Breast epithelium (tissue), 4 donors: Measurements from ENCODE around the gene MBD5. TPM values are rescaled to one million over a fixed set of nuclear protein-coding genes. Genes with fewer than 3 reads are reported as not detected.

ENCODE experiments used
- DNase-seq, 2 donors: peaks; one replicate each; pipeline ENCODE4 v3.0.0-alpha.2; 2019; ENCODE audit warnings: low spot score in 2 of 2
- H3K27ac ChIP-seq, 2 donors: fragments of 200-600 bp; sonication (generic) in 1 of 2; one replicate each; pipeline ENCODE4 v1.5.1; 2016 to 2019; ENCODE audit warnings: mild to moderate bottlenecking in 1 of 2
- H3K27me3 ChIP-seq, 2 donors: fragments of 200-600 bp; sonication (generic) in 1 of 2; one replicate each; pipeline versions ENCODE4 v1.5.1 to v1.6.0; 2017 to 2019; ENCODE audit warnings: control low read depth in 1 of 2, mild to moderate bottlenecking in 1 of 2
- H3K36me3 ChIP-seq: fragments of 200-600 bp; one replicate; pipeline ENCODE4 v1.5.1; 2019
- H3K4me1 ChIP-seq, 2 donors: fragments of 200-600 bp; sonication (generic); one replicate each; pipeline ENCODE4 v1.5.1; 2016 to 2019; ENCODE audit warnings: control low read depth in 1 of 2
- H3K4me3 ChIP-seq, 3 donors: fragments of 200-600 bp; sonication (generic); 1 replicate in 2 of 3; 2 replicates in 1 of 3; pipeline ENCODE4 v1.5.1; 2016 to 2019; ENCODE audit warnings: mild to moderate bottlenecking in 3 of 3, moderate library complexity in 2 of 3
- H3K9me3 ChIP-seq, 2 donors: fragments of 200-600 bp; sonication (generic) in 1 of 2; one replicate each; pipeline ENCODE4 v1.5.1; 2016 to 2019; ENCODE audit warnings: control low read depth in 1 of 2
- POLR2A ChIP-seq: fragments of 450-650 bp; IDR thresholded peaks from one replicate; pipeline ENCODE4 v1.6.1; 2016; ENCODE audit warnings: antibody characterized with exemption, mild to moderate bottlenecking, moderate library complexity
- POLR2AphosphoS5 ChIP-seq, 3 donors: sonication (generic); formaldehyde crosslinking; IDR thresholded peaks; one replicate each; pipeline ENCODE4 v1.6.1; 2017; ENCODE audit warnings: antibody characterized with exemption in 3 of 3
- intact Hi-C: fragments of 100-400 bp; cut with DNase I; formaldehyde crosslinking; loops from one replicate; pipeline ENCODE4 v1.15.1; 2023; ENCODE audit warnings: low total_unique reads
- total RNA-seq, 3 donors: library from RNA; depleted of rRNA; stranded (reverse); fragments of >200 nt; gene quantifications; one replicate each; pipeline ENCODE4 v1.1.0, GENCODE V29; 2016
- TF ChIP-seq, protein P1 (sequence below), 3 donors: fragments of 450-650 bp; IDR thresholded peaks; one replicate each; pipeline ENCODE4 v1.5.1; 2016 to 2017; ENCODE audit warnings: antibody characterized with exemption in 3 of 3, mild to moderate bottlenecking in 3 of 3, moderate library complexity in 3 of 3

Gene MBD5
- total RNA-seq, 3 donors from 2014 or later: 24.0 to 63.8 (median 40.3) TPM

DNA sequence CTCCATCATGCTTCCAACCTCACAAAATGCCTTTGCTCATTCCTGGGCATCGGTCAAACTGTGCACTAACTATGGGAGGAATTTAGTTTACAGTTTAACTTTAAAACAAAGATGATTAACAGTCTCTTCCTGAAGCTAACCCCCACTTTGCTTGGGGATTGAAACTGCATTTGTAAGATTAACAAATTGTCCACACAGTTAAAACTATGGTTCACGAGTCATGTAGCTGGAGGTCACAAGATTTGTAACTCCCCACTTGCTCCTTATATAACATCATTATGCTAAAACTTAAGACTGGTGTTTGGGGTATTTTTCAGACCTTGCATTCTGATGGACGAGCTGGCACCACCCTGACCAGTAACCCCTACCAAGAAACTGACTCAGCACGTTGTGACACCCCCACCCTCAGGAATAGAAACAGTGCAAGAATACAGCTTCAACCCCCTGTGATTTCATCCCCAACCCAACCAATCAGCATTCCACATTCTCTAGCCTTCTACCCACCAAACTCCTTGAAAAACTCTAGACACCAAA lies 252.3 kb downstream of the MBD5 start:
- no peaks in the 10 kb centered on the region for H3K4me1 ChIP-seq
- no peak overlapping the region for H3K4me3 ChIP-seq
- no peaks in the 10 kb centered on the region for H3K36me3 ChIP-seq
- intact Hi-C loops: no loop called here
- no peak overlapping the region for H3K27ac ChIP-seq
- no peak for DNase-seq
- H3K9me3 ChIP-seq: no peaks in the 10 kb centered on the region
- no peaks in the 10 kb centered on the region for H3K27me3 ChIP-seq
- TF ChIP-seq, protein P1, sequence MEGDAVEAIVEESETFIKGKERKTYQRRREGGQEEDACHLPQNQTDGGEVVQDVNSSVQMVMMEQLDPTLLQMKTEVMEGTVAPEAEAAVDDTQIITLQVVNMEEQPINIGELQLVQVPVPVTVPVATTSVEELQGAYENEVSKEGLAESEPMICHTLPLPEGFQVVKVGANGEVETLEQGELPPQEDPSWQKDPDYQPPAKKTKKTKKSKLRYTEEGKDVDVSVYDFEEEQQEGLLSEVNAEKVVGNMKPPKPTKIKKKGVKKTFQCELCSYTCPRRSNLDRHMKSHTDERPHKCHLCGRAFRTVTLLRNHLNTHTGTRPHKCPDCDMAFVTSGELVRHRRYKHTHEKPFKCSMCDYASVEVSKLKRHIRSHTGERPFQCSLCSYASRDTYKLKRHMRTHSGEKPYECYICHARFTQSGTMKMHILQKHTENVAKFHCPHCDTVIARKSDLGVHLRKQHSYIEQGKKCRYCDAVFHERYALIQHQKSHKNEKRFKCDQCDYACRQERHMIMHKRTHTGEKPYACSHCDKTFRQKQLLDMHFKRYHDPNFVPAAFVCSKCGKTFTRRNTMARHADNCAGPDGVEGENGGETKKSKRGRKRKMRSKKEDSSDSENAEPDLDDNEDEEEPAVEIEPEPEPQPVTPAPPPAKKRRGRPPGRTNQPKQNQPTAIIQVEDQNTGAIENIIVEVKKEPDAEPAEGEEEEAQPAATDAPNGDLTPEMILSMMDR (IDR thresholded peaks at IDR 0.05): no peak
- TF ChIP-seq POLR2A (no peak), POLR2AphosphoS5 (IDR thresholded peaks at IDR 0.05) (no peak)

DNA sequence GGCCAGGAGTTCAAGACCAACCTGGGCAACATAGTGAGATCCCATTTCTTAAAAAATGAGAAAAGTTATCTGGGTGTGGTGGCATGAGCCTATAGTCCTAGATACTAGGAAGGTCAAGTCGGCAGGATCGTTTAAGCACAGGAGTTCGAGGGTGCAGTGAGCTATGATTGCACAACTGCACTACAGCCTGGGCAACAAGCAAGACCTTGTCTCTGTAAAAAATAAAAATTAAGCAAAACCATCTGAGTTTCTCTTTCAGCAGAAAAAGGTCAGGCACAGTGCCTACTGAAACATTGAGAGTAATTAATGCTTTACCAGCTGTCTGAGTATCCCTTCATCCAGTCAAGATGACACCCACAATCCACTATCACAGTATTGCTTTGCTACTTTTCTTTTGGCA lies 258.3 kb downstream of the MBD5 start:
- no peaks in the 10 kb centered on the region for H3K9me3 ChIP-seq
- intact Hi-C loops: no loop called here
- no peak overlapping the region for H3K4me3 ChIP-seq

DNA sequence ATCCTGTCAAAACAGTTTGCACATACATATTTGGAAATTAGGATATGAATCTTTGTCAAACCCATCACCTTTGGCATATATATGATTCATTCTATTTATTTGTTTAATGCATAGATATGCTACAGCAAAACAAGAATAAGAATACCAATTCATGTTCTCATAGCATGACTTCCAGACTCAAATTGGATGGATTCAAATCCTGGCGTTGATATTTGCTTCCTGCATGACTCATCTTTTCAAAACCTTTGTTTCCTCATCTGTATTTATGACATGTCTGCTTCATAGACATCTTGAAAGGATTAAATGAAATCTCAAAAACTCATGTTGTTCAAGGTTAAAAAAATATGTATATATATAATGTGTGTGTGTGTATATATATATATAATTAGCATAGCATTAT lies 261.3 kb downstream of the MBD5 start:
- Histone ChIP-seq H3K9me3 (no peaks in the 10 kb centered on the region), H3K27me3 (no peaks in the 10 kb centered on the region), H3K4me1 (no peaks in the 10 kb centered on the region), H3K36me3 (no peaks in the 10 kb centered on the region), H3K4me3 (no peak overlapping the region), H3K27ac (no peak overlapping the region)
- intact Hi-C loops: no loop called here
- TF ChIP-seq POLR2A: no peak
- TF ChIP-seq POLR2AphosphoS5 (IDR thresholded peaks at IDR 0.05): no peak
- TF ChIP-seq, protein P1 (IDR thresholded peaks at IDR 0.05): no peak
- DNase-seq: no peak

More for the DNA sequence above, 258.3 kb downstream of the MBD5 start:
- Histone ChIP-seq H3K36me3 (no peaks in the 10 kb centered on the region), H3K4me1 (no peaks in the 10 kb centered on the region), H3K27ac (no peak overlapping the region), H3K27me3 (no peaks in the 10 kb centered on the region)
- TF ChIP-seq POLR2A (no peak), POLR2AphosphoS5 (IDR thresholded peaks at IDR 0.05) (no peak)
- TF ChIP-seq, protein P1 (IDR thresholded peaks at IDR 0.05): no peak
- DNase-seq: no peak

DNA sequence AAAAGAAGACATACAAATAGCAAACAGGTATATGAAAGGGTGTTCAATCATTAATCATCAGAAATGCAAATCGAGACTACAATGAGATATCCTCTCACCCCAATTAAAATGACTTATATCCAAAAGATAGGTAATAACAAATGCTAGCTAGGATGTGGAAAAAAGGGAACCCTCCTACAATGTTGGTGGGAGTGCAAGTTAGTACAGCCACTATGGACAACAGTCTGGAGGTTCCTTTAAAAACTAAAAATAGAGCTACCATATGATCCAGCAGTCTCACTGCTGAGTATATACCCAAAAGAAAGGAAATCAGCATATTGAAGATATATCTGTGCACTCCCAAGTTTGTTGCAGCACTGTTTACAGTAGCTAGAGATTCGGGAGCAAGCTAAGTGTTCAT lies 271.5 kb downstream of the MBD5 start:
- Histone ChIP-seq H3K27me3 (no peaks in the 10 kb centered on the region), H3K36me3 (no peaks in the 10 kb centered on the region), H3K4me1 (no peaks in the 10 kb centered on the region), H3K4me3 (no peak overlapping the region), H3K9me3 (no peaks in the 10 kb centered on the region), H3K27ac (no peak overlapping the region)
- TF ChIP-seq, protein P1 (IDR thresholded peaks at IDR 0.05): no peak
- intact Hi-C loops: no loop called here
- no peak for DNase-seq

DNA sequence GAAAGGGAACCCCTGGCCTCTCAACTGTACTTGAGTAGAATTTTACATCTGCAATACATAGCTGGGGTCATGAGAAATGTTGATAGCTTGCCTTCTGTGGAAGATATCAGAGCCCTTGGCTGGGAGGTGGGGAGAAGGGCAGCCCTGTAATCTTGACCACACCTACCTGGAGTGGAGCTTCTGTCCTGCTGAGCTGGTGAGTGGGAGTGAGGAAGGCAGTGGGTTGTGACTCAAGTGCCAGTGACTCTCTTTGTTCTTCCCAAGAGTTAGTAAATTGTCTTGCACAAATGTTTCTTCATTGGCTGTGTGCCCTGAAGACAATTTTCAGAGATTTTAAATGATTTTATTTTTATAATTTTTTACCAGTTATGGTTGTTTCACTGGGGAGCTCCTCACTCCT lies 277.3 kb downstream of the MBD5 start:
- DNase-seq: no peak
- intact Hi-C loops: no loop called here
- no peaks in the 10 kb centered on the region for H3K9me3 ChIP-seq
- no peak for TF ChIP-seq POLR2A
- no peak for TF ChIP-seq POLR2AphosphoS5 (IDR thresholded peaks at IDR 0.05)
- TF ChIP-seq, protein P1 (IDR thresholded peaks at IDR 0.05): no peak
- H3K27ac ChIP-seq: no peak overlapping the region
- no peaks in the 10 kb centered on the region for H3K4me1 ChIP-seq
- H3K36me3 ChIP-seq: no peaks in the 10 kb centered on the region
- no peak overlapping the region for H3K4me3 ChIP-seq
- H3K27me3 ChIP-seq: no peaks in the 10 kb centered on the region
